CD4-positive, alpha-beta T cell treated with Interleukin-4 for 1 hour (primary cell): ENCODE measurements around the gene SLC35F5.
A peak's percentile ranks its signal among the peaks of the same experiment; 100 is the strongest.
"Not testable (repeated sequence)": the region's sequence is repeated elsewhere in the genome, so short reads cannot be mapped to it uniquely, and the experiment has no call there.

ENCODE experiments used
- DNase-seq, 2 donors: peaks; one replicate each; pipeline ENCODE4 v3.0.0-alpha.2; 2020 to 2022

Gene SLC35F5

GRCh38 chr2:113756355-113757137 is at the start of gene SLC35F5:
SLC35F5 (minus strand) TSS chr2:113756642; CDS start chr2:113756409, 233 bp downstream.
- peak; percentile 92 to 93 for DNase-seq

- DNase-seq: no peak
Observed at GRCh38 chr2:113799375-113799774, 42.9 kb upstream of the SLC35F5 start.

- no peak for DNase-seq
Observed at GRCh38 chr2:113797237-113797636, 40.8 kb upstream of the SLC35F5 start.

GRCh38 chr2:113796592-113797175 is 40.2 kb upstream of the SLC35F5 start:
- no peak for DNase-seq

GRCh38 chr2:113795405-113795920 is 39.0 kb upstream of the SLC35F5 start:
- no peak for DNase-seq

GRCh38 chr2:113791697-113792590 is 35.5 kb upstream of the SLC35F5 start:
- DNase-seq: no peak

- no peak for DNase-seq
Observed at GRCh38 chr2:113784823-113785744, 28.6 kb upstream of the SLC35F5 start.

- no peak for DNase-seq
Observed at GRCh38 chr2:113780472-113780871, 24.0 kb upstream of the SLC35F5 start.

GRCh38 chr2:113777371-113777770 is 20.9 kb upstream of the SLC35F5 start:
- DNase-seq: no peak

- DNase-seq: no peak
Observed at GRCh38 chr2:113776949-113777348, 20.5 kb upstream of the SLC35F5 start.

GRCh38 chr2:113774616-113775015 is 18.2 kb upstream of the SLC35F5 start:
- not testable (repeated sequence) for DNase-seq

- no peak for DNase-seq
Observed at GRCh38 chr2:113770929-113771328, 14.5 kb upstream of the SLC35F5 start.

- no peak for DNase-seq
Observed at GRCh38 chr2:113769555-113769954, 13.1 kb upstream of the SLC35F5 start.

- DNase-seq: no peak
Observed at GRCh38 chr2:113768770-113769169, 12.3 kb upstream of the SLC35F5 start.

- DNase-seq: no peak
Observed at GRCh38 chr2:113767811-113768460, 11.5 kb upstream of the SLC35F5 start.

GRCh38 chr2:113765276-113765675 is 8.8 kb upstream of the SLC35F5 start:
- DNase-seq: no peak

- DNase-seq: no peak
Observed at GRCh38 chr2:113762377-113763118, 6.1 kb upstream of the SLC35F5 start.

GRCh38 chr2:113760400-113760799 is 4.0 kb upstream of the SLC35F5 start:
- no peak for DNase-seq

- no peak for DNase-seq
Observed at GRCh38 chr2:113757138-113757657, 756 bp upstream of the SLC35F5 start.

GRCh38 chr2:113755835-113756354 is 547 bp downstream of the SLC35F5 start:
- DNase-seq: peak in 1 of 2 donors; percentile 45
